ENCODE measurements around the gene FAU.

DNA sequence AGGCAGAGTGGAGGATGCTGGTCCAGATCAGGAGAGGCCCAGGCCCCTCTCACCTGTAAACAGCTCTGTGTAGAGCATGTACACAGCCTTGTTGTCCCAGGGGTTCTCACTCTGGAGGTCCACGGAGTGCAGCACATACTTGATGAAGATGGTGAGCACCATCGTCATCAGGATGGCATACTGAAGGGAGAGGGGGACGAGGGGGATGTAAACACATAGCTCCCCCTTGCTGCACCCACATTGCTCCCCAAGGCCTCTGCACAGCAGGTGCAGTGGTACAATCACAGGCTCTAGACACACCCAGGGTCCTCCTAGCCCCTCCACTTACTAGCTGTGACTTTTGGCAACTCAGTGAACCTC, 9.5 kb upstream of the FAU start:
- TF ChIP-seq SP1 (CRISPR knock-in tag; IDR thresholded peaks at IDR 0.05), result no peak
- TF ChIP-seq NR2F6 (CRISPR knock-in tag; IDR thresholded peaks at IDR 0.05), result no peak
- TF ChIP-seq CBX5 (IDR thresholded peaks at IDR 0.05; ENCODE audit: borderline replicate concordance, low read depth), result no peak
- TF ChIP-seq, protein P1, sequence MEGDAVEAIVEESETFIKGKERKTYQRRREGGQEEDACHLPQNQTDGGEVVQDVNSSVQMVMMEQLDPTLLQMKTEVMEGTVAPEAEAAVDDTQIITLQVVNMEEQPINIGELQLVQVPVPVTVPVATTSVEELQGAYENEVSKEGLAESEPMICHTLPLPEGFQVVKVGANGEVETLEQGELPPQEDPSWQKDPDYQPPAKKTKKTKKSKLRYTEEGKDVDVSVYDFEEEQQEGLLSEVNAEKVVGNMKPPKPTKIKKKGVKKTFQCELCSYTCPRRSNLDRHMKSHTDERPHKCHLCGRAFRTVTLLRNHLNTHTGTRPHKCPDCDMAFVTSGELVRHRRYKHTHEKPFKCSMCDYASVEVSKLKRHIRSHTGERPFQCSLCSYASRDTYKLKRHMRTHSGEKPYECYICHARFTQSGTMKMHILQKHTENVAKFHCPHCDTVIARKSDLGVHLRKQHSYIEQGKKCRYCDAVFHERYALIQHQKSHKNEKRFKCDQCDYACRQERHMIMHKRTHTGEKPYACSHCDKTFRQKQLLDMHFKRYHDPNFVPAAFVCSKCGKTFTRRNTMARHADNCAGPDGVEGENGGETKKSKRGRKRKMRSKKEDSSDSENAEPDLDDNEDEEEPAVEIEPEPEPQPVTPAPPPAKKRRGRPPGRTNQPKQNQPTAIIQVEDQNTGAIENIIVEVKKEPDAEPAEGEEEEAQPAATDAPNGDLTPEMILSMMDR (IDR thresholded peaks at IDR 0.05 in 2 of 3, conservative IDR thresholded peaks at IDR 0.05 in 1 of 3; ENCODE audit: insufficient read depth in 2 of 3, low read depth in 1 of 3, low read length in 3 of 3), result no peak
